Keratinocyte (primary cell): ENCODE results near the gene CIAO1. TPM values are rescaled to one million over a fixed set of nuclear protein-coding genes. Genes with fewer than 3 reads are reported as not detected.

Experiments used
- DNase-seq: peaks from one replicate; pipeline ENCODE4 v3.0.0-alpha.2; 2011; ENCODE audit warnings: low read depth, missing footprints, low spot score
- FAIRE-seq: peaks from 2 replicates; lab custom pipeline; 2011; peaks lifted over from hg19 to GRCh38; lab: Jason Lieb, UNC
- H2AFZ ChIP-seq: 2 replicates; pipeline ENCODE4 v1.6.0; 2012; ENCODE audit warnings: low read length, control low read depth, inconsistent platforms; ENCODE audit not compliant: control insufficient read depth
- H3K27ac ChIP-seq: 2 replicates; pipeline ENCODE4 v1.5.1; 2011; ENCODE audit warnings: low read length; ENCODE audit not compliant: control insufficient read depth, insufficient read depth
- H3K27me3 ChIP-seq: 3 replicates; pipeline ENCODE4 v1.6.0; 2011; ENCODE audit warnings: low read length; ENCODE audit not compliant: control insufficient read depth, insufficient read depth; ENCODE audit errors: extremely low read depth
- H3K36me3 ChIP-seq, 2 experiments: 2 replicates in 1 of 2; 3 replicates in 1 of 2; pipeline ENCODE4 v1.5.1; 2011; ENCODE audit warnings: low read length in 2 of 2, mild to moderate bottlenecking in 1 of 2; ENCODE audit not compliant: control insufficient read depth in 2 of 2, insufficient read depth in 2 of 2; ENCODE audit errors: extremely low read depth in 1 of 2
- H3K4me1 ChIP-seq: 3 replicates; pipeline ENCODE4 v1.5.1; 2011; ENCODE audit warnings: low read length; ENCODE audit not compliant: control insufficient read depth, insufficient read depth; ENCODE audit errors: extremely low read depth
- H3K4me2 ChIP-seq: 3 replicates; pipeline ENCODE4 v1.6.0; 2011; ENCODE audit warnings: low read depth, low read length; ENCODE audit not compliant: control insufficient read depth, insufficient read depth; ENCODE audit errors: extremely low read depth
- H3K4me3 ChIP-seq, 3 experiments: fragments of 200-600 bp in 1 of 3; sonication (generic) in 1 of 3; 2 replicates in 2 of 3; 3 replicates in 1 of 3; pipeline ENCODE4 v1.5.1; 2011 to 2016; ENCODE audit warnings: low read length in 3 of 3, mild to moderate bottlenecking in 3 of 3, control low read depth in 2 of 3, inconsistent platforms in 1 of 3, low read depth in 1 of 3, mixed read lengths in 1 of 3, mixed run types in 1 of 3, moderate library complexity in 1 of 3; ENCODE audit not compliant: control insufficient read depth in 2 of 3, insufficient read depth in 2 of 3; ENCODE audit errors: extremely low read depth in 1 of 3
- H3K79me2 ChIP-seq: 2 replicates; pipeline ENCODE4 v1.6.0; 2012; ENCODE audit warnings: low read length; ENCODE audit not compliant: control insufficient read depth, insufficient read depth
- H3K9ac ChIP-seq: 3 replicates; pipeline ENCODE4 v1.6.0; 2011; ENCODE audit warnings: low read length; ENCODE audit not compliant: control insufficient read depth, insufficient read depth; ENCODE audit errors: extremely low read depth
- H3K9me1 ChIP-seq: 3 replicates; pipeline ENCODE4 v1.6.0; 2011; ENCODE audit warnings: low read length; ENCODE audit not compliant: control insufficient read depth, insufficient read depth; ENCODE audit errors: extremely low read depth
- H3K9me3 ChIP-seq: 2 replicates; pipeline ENCODE4 v1.5.1; 2012; ENCODE audit warnings: low read depth, low read length; ENCODE audit not compliant: control insufficient read depth
- H4K20me1 ChIP-seq: 3 replicates; pipeline ENCODE4 v1.6.0; 2011; ENCODE audit warnings: low read length; ENCODE audit not compliant: control insufficient read depth, insufficient read depth; ENCODE audit errors: extremely low read depth
- EZH2 ChIP-seq: IDR thresholded peaks from one replicate; pipeline ENCODE4 v1.6.1; 2012; ENCODE audit warnings: inconsistent platforms, mild to moderate bottlenecking, low read length, moderate library complexity
- dilution Hi-C: fragments of 300-500 bp; cut with MboI; formaldehyde crosslinking; loops from one replicate; pipeline ENCODE4 v1.7.0; 2020; ENCODE audit warnings: low sequenced_read_pairs; ENCODE audit not compliant: extremely low pct_ligation_motif_present
- polyA plus RNA-seq, 5 experiments: library from polyadenylated mRNA; depleted of rRNA in 3 of 5; stranded (reverse) in 3 of 5; stranded (forward) in 1 of 5; unstranded in 1 of 5; fragments of >200 nt; gene quantifications; 1 replicate in 1 of 5; 2 replicates in 3 of 5; 3 replicates in 1 of 5; pipeline versions ENCODE4 v1.2.1 to v1.2.3, GENCODE V29; 2011 to 2012; ENCODE audit warnings: missing spikeins in 2 of 5, low read depth in 1 of 5, low replicate concordance in 1 of 5
- TF ChIP-seq, protein P1 (sequence below), 3 experiments: IDR thresholded peaks in 1 of 3; conservative IDR thresholded peaks in 1 of 3; optimal IDR thresholded peaks in 1 of 3; 2 replicates in 2 of 3; 3 replicates in 1 of 3; pipeline versions ENCODE3 to v1.5.1; 2011; ENCODE audit warnings: low read length in 3 of 3, mild to moderate bottlenecking in 3 of 3, moderate library complexity in 2 of 3, control low read depth in 1 of 3, inconsistent platforms in 1 of 3; ENCODE audit not compliant: insufficient read depth in 2 of 3; ENCODE audit errors: extremely low read depth in 1 of 3

The CIAO1 gene
- polyA plus RNA-seq, 1 donor (not counting 4 experiments of a cell fraction or from before 2014, with no cell fraction given) = 67.4 TPM

DNA sequence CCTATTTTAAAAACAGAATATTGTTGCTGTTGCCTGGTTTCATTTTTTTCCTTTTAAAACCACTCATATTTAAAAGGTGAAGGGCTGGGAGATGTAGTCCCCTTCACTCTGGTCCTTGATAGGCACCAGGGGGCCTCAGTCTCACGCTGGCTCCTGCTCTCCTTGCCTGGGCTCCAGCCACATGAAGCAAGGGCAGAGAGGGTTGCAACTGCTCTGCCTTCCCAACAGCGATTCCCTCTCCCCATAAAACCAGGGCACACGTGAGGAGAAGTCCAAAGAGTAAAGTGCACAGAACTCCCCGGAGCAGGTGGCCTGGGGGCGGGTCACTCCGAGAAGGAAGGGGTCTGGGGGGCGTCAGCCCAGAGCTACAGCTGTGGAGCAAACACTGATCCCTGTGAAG lies 13.0 kb upstream of the CIAO1 start:
- TF ChIP-seq, protein P1, sequence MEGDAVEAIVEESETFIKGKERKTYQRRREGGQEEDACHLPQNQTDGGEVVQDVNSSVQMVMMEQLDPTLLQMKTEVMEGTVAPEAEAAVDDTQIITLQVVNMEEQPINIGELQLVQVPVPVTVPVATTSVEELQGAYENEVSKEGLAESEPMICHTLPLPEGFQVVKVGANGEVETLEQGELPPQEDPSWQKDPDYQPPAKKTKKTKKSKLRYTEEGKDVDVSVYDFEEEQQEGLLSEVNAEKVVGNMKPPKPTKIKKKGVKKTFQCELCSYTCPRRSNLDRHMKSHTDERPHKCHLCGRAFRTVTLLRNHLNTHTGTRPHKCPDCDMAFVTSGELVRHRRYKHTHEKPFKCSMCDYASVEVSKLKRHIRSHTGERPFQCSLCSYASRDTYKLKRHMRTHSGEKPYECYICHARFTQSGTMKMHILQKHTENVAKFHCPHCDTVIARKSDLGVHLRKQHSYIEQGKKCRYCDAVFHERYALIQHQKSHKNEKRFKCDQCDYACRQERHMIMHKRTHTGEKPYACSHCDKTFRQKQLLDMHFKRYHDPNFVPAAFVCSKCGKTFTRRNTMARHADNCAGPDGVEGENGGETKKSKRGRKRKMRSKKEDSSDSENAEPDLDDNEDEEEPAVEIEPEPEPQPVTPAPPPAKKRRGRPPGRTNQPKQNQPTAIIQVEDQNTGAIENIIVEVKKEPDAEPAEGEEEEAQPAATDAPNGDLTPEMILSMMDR (optimal IDR thresholded peaks at IDR 0.05 in 1 of 3, IDR thresholded peaks at IDR 0.05 in 1 of 3, conservative IDR thresholded peaks at IDR 0.05 in 1 of 3; ENCODE audit: extremely low read depth in 1 of 3, insufficient read depth in 2 of 3, low read length in 3 of 3) = no peak
- no peak for TF ChIP-seq EZH2
- H2AFZ ChIP-seq = no peak overlapping the region
- dilution Hi-C loops = no loop called here
- H3K9ac ChIP-seq = no peak overlapping the region
- H3K79me2 ChIP-seq = peaks cover 8% of the 10 kb centered on the region
- DNase-seq = no peak
- no peak overlapping the region for H3K4me3 ChIP-seq
- no peaks in the 10 kb centered on the region for H3K9me1 ChIP-seq
- H3K4me2 ChIP-seq = no peak overlapping the region
- peaks cover 26 to 31% of the 10 kb centered on the region in 2 experiments for H3K36me3 ChIP-seq
- H3K27me3 ChIP-seq = no peaks in the 10 kb centered on the region
- no peaks in the 10 kb centered on the region for H3K4me1 ChIP-seq
- H4K20me1 ChIP-seq = no peaks in the 10 kb centered on the region
- FAIRE-seq = no peak
- no peaks in the 10 kb centered on the region for H3K9me3 ChIP-seq
- H3K27ac ChIP-seq = no peak overlapping the region

GRCh38 chr2:96254571-96254970 lies 11.5 kb upstream of the CIAO1 start:
- no peak for FAIRE-seq
- dilution Hi-C loops = no loop called here
- H3K27me3 ChIP-seq = no peaks in the 10 kb centered on the region
- no peak overlapping the region for H3K9ac ChIP-seq
- peaks cover 23% of the 10 kb centered on the region for H3K79me2 ChIP-seq
- peaks cover 27 to 35% of the 10 kb centered on the region in 2 experiments for H3K36me3 ChIP-seq
- no peaks in the 10 kb centered on the region for H3K4me1 ChIP-seq
- H4K20me1 ChIP-seq = peaks cover 1% of the 10 kb centered on the region
- TF ChIP-seq, protein P1 (optimal IDR thresholded peaks at IDR 0.05 in 1 of 3, IDR thresholded peaks at IDR 0.05 in 1 of 3, conservative IDR thresholded peaks at IDR 0.05 in 1 of 3; ENCODE audit: extremely low read depth in 1 of 3, insufficient read depth in 2 of 3, low read length in 3 of 3) = no peak
- TF ChIP-seq EZH2 = no peak
- H3K9me1 ChIP-seq = no peaks in the 10 kb centered on the region
- no peak overlapping the region for H3K4me3 ChIP-seq
- H3K9me3 ChIP-seq = no peaks in the 10 kb centered on the region
- H3K4me2 ChIP-seq = no peak overlapping the region
- no peak for DNase-seq
- H2AFZ ChIP-seq = no peak overlapping the region
- H3K27ac ChIP-seq = no peak overlapping the region
